ENCODE results near the gene AGBL1. TPM values are rescaled to one million over a fixed set of nuclear protein-coding genes. Genes with fewer than 3 reads are reported as not detected.

Gene AGBL1
- total RNA-seq, 3 donors from 2014 or later (not counting 1 experiment from before 2014, with no cell fraction given): not detected

DNA sequence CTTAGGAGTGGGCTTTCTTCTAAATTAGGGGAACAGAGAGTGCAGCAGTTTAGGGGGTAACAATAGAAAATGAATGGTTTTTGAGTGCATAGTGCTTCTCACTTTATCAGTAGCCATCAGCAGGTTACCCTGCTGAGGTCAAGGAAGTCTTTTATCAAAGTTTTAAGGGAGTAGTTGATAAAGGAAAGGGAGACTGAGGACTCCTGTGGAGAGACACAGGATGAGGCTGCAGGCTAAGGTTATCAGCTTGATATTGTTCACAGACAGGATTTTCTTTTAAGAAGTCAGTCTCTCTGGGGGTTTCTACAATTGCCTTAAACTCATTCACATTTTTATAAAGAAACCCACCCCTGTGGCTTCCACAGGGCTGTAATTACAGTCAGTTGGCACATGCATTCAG, 205.0 kb downstream of the AGBL1 start:
- H3K27me3 ChIP-seq (ENCODE audit: control insufficient read depth, insufficient read depth, low read length): no peaks in the 10 kb centered on the region
- Mint-ChIP-seq H3K4me3 (no peak overlapping the region), H3K9me3 (no peaks in the 10 kb centered on the region), H3K4me1 (no peaks in the 10 kb centered on the region), H3K27ac (no peak overlapping the region), H3K36me3 (no peaks in the 10 kb centered on the region), H3K27me3 (ENCODE audit: low read depth in 2 of 2) (peaks cover 0 to 4% of the 10 kb centered on the region in 2 donors)
- intact Hi-C loops (cut with micrococcal nuclease): no loop called here
- no peak for DNase-seq
- no peak overlapping the region for H3K27ac ChIP-seq (ENCODE audit: low read length)
- no peaks in the 10 kb centered on the region for H3K9me3 ChIP-seq (ENCODE audit: control insufficient read depth, insufficient read depth, low read length)
- no peak for ATAC-seq
- no peak overlapping the region for H3K4me3 ChIP-seq (ENCODE audit: low read length)
- H3K36me3 ChIP-seq (ENCODE audit: control insufficient read depth, insufficient read depth, low read length): no peaks in the 10 kb centered on the region
- TF ChIP-seq, protein P1, sequence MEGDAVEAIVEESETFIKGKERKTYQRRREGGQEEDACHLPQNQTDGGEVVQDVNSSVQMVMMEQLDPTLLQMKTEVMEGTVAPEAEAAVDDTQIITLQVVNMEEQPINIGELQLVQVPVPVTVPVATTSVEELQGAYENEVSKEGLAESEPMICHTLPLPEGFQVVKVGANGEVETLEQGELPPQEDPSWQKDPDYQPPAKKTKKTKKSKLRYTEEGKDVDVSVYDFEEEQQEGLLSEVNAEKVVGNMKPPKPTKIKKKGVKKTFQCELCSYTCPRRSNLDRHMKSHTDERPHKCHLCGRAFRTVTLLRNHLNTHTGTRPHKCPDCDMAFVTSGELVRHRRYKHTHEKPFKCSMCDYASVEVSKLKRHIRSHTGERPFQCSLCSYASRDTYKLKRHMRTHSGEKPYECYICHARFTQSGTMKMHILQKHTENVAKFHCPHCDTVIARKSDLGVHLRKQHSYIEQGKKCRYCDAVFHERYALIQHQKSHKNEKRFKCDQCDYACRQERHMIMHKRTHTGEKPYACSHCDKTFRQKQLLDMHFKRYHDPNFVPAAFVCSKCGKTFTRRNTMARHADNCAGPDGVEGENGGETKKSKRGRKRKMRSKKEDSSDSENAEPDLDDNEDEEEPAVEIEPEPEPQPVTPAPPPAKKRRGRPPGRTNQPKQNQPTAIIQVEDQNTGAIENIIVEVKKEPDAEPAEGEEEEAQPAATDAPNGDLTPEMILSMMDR (IDR thresholded peaks at IDR 0.05): no peak
- H3K4me1 ChIP-seq (ENCODE audit: control insufficient read depth, insufficient read depth, low read length): no peaks in the 10 kb centered on the region

DNA sequence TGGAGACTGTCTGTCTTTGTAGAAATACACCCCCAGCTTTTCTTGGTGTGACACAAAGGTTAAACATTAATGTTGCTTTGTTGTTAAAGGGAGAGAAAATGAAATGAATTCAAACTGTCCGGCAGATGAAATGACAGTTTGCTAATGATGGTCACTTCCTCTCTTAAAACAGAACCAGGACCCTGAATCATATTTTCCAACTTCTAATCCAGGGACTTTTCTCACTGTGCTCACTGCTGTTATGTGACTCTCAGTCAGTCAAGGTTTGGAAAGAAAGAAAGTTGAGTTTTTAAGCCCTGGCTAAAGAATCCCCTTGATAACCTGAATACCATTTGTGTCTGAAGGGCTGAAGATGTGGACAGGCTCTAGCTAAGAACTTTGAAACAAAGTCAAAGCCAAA, 215.8 kb downstream of the AGBL1 start:
- no peaks in the 10 kb centered on the region for H3K36me3 Mint-ChIP-seq
- H3K9me3 Mint-ChIP-seq: peaks cover 0 to 2% of the 10 kb centered on the region in 2 donors
- H3K4me3 Mint-ChIP-seq: no peak overlapping the region

DNA sequence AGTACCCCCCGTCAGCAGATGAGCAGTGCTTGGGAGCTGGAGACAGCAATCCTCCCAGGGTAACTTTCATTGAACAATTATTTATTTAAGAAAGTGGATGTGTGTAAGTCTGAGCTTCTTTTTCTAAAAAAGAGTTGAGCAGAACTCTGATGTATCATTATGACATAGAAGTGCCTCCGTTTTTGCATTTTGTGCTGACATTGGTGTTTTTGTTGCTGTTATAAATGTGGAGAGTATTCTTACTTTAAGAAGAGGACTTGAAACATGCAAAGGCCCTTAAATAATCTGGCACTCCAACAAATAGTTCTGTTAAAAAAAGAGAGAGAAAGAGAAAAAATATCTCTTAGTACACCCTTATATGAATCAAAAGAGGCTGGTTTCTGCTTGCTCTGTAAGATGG, 217.1 kb downstream of the AGBL1 start:
- Mint-ChIP-seq H3K36me3 (no peaks in the 10 kb centered on the region), H3K4me3 (no peak overlapping the region), H3K4me1 (no peaks in the 10 kb centered on the region), H3K27ac (no peak overlapping the region), H3K9me3 (peaks cover 0 to 2% of the 10 kb centered on the region in 2 donors), H3K27me3 (ENCODE audit: low read depth in 2 of 2) (no peaks in the 10 kb centered on the region)
- Histone ChIP-seq H3K4me1 (ENCODE audit: control insufficient read depth, insufficient read depth, low read length) (no peaks in the 10 kb centered on the region), H3K27ac (ENCODE audit: low read length) (no peak overlapping the region), H3K27me3 (ENCODE audit: control insufficient read depth, insufficient read depth, low read length) (no peaks in the 10 kb centered on the region), H3K36me3 (ENCODE audit: control insufficient read depth, insufficient read depth, low read length) (no peaks in the 10 kb centered on the region), H3K4me3 (ENCODE audit: low read length) (no peak overlapping the region), H3K9me3 (ENCODE audit: control insufficient read depth, insufficient read depth, low read length) (no peaks in the 10 kb centered on the region)
- TF ChIP-seq, protein P1 (IDR thresholded peaks at IDR 0.05): no peak
- intact Hi-C loops (cut with micrococcal nuclease): no loop called here
- DNase-seq (no peak), ATAC-seq (no peak)
- 77% methylated on average over 2 of the region's 2 CpGs for WGBS (ENCODE audit: insufficient coverage)

More for the DNA sequence above, 215.8 kb downstream of the AGBL1 start:
- 100% methylated on average over 1 of the region's 1 CpG for WGBS (ENCODE audit: insufficient coverage)
- no peaks in the 10 kb centered on the region for H3K4me1 ChIP-seq (ENCODE audit: control insufficient read depth, insufficient read depth, low read length)
- no peaks in the 10 kb centered on the region for H3K27me3 ChIP-seq (ENCODE audit: control insufficient read depth, insufficient read depth, low read length)
- H3K27ac ChIP-seq (ENCODE audit: low read length): no peak overlapping the region
- no peaks in the 10 kb centered on the region for H3K36me3 ChIP-seq (ENCODE audit: control insufficient read depth, insufficient read depth, low read length)
- H3K4me3 ChIP-seq (ENCODE audit: low read length): no peak overlapping the region
- Mint-ChIP-seq H3K27ac (no peak overlapping the region), H3K4me1 (no peaks in the 10 kb centered on the region), H3K27me3 (ENCODE audit: low read depth in 2 of 2) (no peaks in the 10 kb centered on the region)
- H3K9me3 ChIP-seq (ENCODE audit: control insufficient read depth, insufficient read depth, low read length): no peaks in the 10 kb centered on the region
- DNase-seq: no peak
- TF ChIP-seq, protein P1 (IDR thresholded peaks at IDR 0.05): no peak
- intact Hi-C loops (cut with micrococcal nuclease): no loop called here
- ATAC-seq: no peak

DNA sequence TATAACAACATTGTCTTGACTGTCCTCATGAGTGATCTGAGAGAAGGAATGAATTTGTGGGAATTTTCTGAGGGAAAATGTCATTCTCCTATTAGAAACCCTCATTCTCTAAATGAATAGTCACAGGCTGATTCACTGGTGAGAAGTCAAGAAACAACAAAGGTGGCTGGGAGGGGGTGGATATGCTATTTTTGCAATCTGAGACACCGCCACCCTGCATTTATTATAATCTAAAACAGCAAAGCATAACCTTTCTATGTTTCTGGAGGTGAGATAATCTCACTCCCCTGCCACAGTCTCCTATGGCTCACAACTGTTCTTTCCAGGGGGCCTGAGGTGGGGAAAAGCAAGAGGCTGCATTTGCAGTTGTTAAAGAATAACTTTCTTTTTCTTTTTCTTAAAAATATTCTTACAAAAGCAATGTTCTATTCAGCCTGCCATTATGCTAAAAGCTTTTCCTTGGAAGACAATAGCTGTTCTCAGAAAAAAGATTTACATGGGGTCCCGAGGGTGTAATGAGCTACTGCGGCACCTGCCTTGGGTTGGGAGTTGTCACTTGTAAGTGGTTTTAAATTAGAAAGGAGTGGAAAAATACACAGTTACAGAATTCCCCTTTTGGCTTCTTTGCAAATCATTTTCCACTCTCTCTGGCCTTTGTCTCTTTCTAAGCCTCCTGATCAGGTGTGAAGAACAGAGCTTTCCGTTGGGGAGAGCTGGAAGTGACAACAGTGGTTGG, 220.9 kb downstream of the AGBL1 start:
- intact Hi-C loops (cut with micrococcal nuclease): no loop called here
- WGBS (ENCODE audit: insufficient coverage): 74% methylated on average over 3 of the region's 4 CpGs
- DNase-seq (no peak), ATAC-seq (no peak)
- Mint-ChIP-seq H3K4me1 (no peaks in the 10 kb centered on the region), H3K4me3 (no peak overlapping the region), H3K27me3 (ENCODE audit: low read depth in 2 of 2) (no peaks in the 10 kb centered on the region), H3K36me3 (no peaks in the 10 kb centered on the region), H3K9me3 (no peaks in the 10 kb centered on the region), H3K27ac (no peak overlapping the region)
- H3K9me3 ChIP-seq (ENCODE audit: control insufficient read depth, insufficient read depth, low read length): no peaks in the 10 kb centered on the region
- H3K4me3 ChIP-seq (ENCODE audit: low read length): no peak overlapping the region
- H3K36me3 ChIP-seq (ENCODE audit: control insufficient read depth, insufficient read depth, low read length): no peaks in the 10 kb centered on the region
- no peak overlapping the region for H3K27ac ChIP-seq (ENCODE audit: low read length)
- TF ChIP-seq, protein P1 (IDR thresholded peaks at IDR 0.05): no peak
- no peaks in the 10 kb centered on the region for H3K27me3 ChIP-seq (ENCODE audit: control insufficient read depth, insufficient read depth, low read length)
- H3K4me1 ChIP-seq (ENCODE audit: control insufficient read depth, insufficient read depth, low read length): no peaks in the 10 kb centered on the region
